ENCODE data around the gene WDR93. TPM values are rescaled to one million over a fixed set of nuclear protein-coding genes. Genes with fewer than 3 reads are reported as not detected.

Gene WDR93
- 0.09 and 0.16 TPM in 2 replicates for total RNA-seq

GRCh38 chr15:89690276-89691218 lies at the start of gene WDR93, which contains the start of gene PEX11A:
TSS of gene WDR93 (plus strand) at chr15:89690811. CDS start at chr15:89701747, 10,936 bp downstream.
TSS of gene PEX11A (minus strand) at chr15:89690754. CDS start at chr15:89690632, 122 bp downstream.

GRCh38 chr15:89654847-89655805 lies 35.5 kb upstream of the WDR93 start, which contains the start of gene KIF7:
TSS of gene KIF7 (minus strand) at chr15:89655467. CDS start at chr15:89652930, 2,537 bp downstream.

GRCh38 chr15:89679212-89679611 lies 11.4 kb upstream of the WDR93 start, which contains the start of gene PLIN1:
TSS of gene PLIN1 (minus strand) at chr15:89679367. CDS start at chr15:89677489, 1,878 bp downstream.

GRCh38 chr15:89750560-89751542 lies 60.2 kb downstream of the WDR93 start, which contains the start of gene MESP1:
TSS of gene MESP1 (minus strand) at chr15:89751249. CDS start at chr15:89751231, 18 bp downstream.

GRCh38 chr15:89776274-89777072 lies 85.9 kb downstream of the WDR93 start, which contains the start of gene MESP2:
TSS of gene MESP2 (plus strand) at chr15:89776332. CDS start at chr15:89776358, 26 bp downstream.

Other genes with a start within 250 kb of the WDR93 start
- 0.16 and 0.43 TPM in 2 replicates for gene RHCG, start 194.2 kb upstream of the WDR93 start, total RNA-seq
- 0.09 and 0.32 TPM in 2 replicates for gene TICRR, start 115.3 kb upstream of the WDR93 start, total RNA-seq
- gene KIF7, start 35.3 kb upstream of the WDR93 start, total RNA-seq = 13.4 and 15.1 TPM in 2 replicates
- 0.26 TPM in 1 of 2 replicates, not detected in the other for gene PLIN1, start 11.4 kb upstream of the WDR93 start, total RNA-seq
- gene PEX11A, start 57 bp upstream of the WDR93 start, total RNA-seq = 8.5 and 10.8 TPM in 2 replicates
- 0.17 and 0.79 TPM in 2 replicates for gene MESP1, start 60.4 kb downstream of the WDR93 start, total RNA-seq
- gene MESP2, start 85.5 kb downstream of the WDR93 start, total RNA-seq = 0.52 and 1.9 TPM in 2 replicates
- 30.3 and 62.4 TPM in 2 replicates for gene ANPEP, start 124.0 kb downstream of the WDR93 start, total RNA-seq
- 23.6 and 55.5 TPM in 2 replicates for gene AP3S2, start 203.2 kb downstream of the WDR93 start, total RNA-seq
- gene ARPIN, start 222.1 kb downstream of the WDR93 start, total RNA-seq = 11.3 and 11.8 TPM in 2 replicates